Gastroesophageal sphincter (tissue), 3 donors: ENCODE results near the gene C15orf39.

ENCODE experiments used
- POLR2A ChIP-seq, 2 donors: fragments of 450-650 bp; IDR thresholded peaks; one replicate each; pipeline ENCODE4 v1.6.1; 2017; ENCODE audit warnings: antibody characterized with exemption in 2 of 2, mild to moderate bottlenecking in 2 of 2, moderate library complexity in 1 of 2
- POLR2AphosphoS5 ChIP-seq: sonication (generic); formaldehyde crosslinking; IDR thresholded peaks from one replicate; pipeline ENCODE4 v1.6.1; 2017; ENCODE audit warnings: antibody characterized with exemption
- TF ChIP-seq, protein P1 (sequence below), 4 experiments: fragments of 200-600 bp in 2 of 4; fragments of 450-650 bp in 2 of 4; sonication (generic) in 1 of 4; IDR thresholded peaks; one replicate each; pipeline ENCODE4 v1.5.1; 2017 to 2019; ENCODE audit warnings: antibody characterized with exemption in 4 of 4, mild to moderate bottlenecking in 2 of 4, moderate library complexity in 2 of 4

- TF ChIP-seq POLR2AphosphoS5 = no peak
- TF ChIP-seq, protein P1, sequence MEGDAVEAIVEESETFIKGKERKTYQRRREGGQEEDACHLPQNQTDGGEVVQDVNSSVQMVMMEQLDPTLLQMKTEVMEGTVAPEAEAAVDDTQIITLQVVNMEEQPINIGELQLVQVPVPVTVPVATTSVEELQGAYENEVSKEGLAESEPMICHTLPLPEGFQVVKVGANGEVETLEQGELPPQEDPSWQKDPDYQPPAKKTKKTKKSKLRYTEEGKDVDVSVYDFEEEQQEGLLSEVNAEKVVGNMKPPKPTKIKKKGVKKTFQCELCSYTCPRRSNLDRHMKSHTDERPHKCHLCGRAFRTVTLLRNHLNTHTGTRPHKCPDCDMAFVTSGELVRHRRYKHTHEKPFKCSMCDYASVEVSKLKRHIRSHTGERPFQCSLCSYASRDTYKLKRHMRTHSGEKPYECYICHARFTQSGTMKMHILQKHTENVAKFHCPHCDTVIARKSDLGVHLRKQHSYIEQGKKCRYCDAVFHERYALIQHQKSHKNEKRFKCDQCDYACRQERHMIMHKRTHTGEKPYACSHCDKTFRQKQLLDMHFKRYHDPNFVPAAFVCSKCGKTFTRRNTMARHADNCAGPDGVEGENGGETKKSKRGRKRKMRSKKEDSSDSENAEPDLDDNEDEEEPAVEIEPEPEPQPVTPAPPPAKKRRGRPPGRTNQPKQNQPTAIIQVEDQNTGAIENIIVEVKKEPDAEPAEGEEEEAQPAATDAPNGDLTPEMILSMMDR (IDR thresholded peaks at IDR 0.05) = no peak
- no peak for TF ChIP-seq POLR2A (IDR thresholded peaks at IDR 0.05)
Measured at GRCh38 chr15:75230551-75231371, 29.1 kb downstream of the C15orf39 start.
